Progenitor cell of endocrine pancreas (in vitro differentiated cells): Measurements from ENCODE around the gene SAP30BP. TPM values are rescaled to one million over a fixed set of nuclear protein-coding genes. Genes with fewer than 3 reads are reported as not detected.

Source experiments
- DNase-seq: peaks from one replicate; pipeline ENCODE4 v3.0.0; 2021; ENCODE audit warnings: low spot score; ENCODE audit not compliant: unreplicated experiment
- H3K27ac Mint-ChIP-seq: 2 replicates; pipeline ENCODE4 v1.8.0; 2021; ENCODE audit warnings: mild to moderate bottlenecking, moderate library complexity, mixed read lengths
- H3K27me3 Mint-ChIP-seq: 2 replicates; pipeline ENCODE4 v1.8.0; 2021; ENCODE audit warnings: mixed read lengths
- H3K36me3 Mint-ChIP-seq: 2 replicates; pipeline ENCODE4 v1.8.0; 2022; ENCODE audit warnings: mixed read lengths; ENCODE audit not compliant: insufficient read depth
- H3K4me1 Mint-ChIP-seq: 2 replicates; pipeline ENCODE4 v1.8.0; 2021; ENCODE audit warnings: low read depth, mixed read lengths
- H3K4me3 Mint-ChIP-seq: 2 replicates; pipeline ENCODE4 v1.8.0; 2021; ENCODE audit warnings: low read depth, mild to moderate bottlenecking, moderate library complexity, mixed read lengths
- H3K9me3 Mint-ChIP-seq: 2 replicates; pipeline ENCODE4 v1.8.0; 2021; ENCODE audit warnings: low read depth, mixed read lengths
- CTCF ChIP-seq: fragments of 200-600 bp; sonication (generic); IDR thresholded peaks from one replicate; pipeline ENCODE4 v1.5.0; 2021; ENCODE audit warnings: antibody characterized with exemption, mild to moderate bottlenecking; ENCODE audit not compliant: unreplicated experiment
- total RNA-seq: library from RNA; stranded (reverse); gene quantifications from 2 replicates; pipeline ENCODE4 v1.2.1, GENCODE V29; 2021

SAP30BP gene
- total RNA-seq, 1 donor from 2014 or later, result 102 TPM

- H3K9me3 Mint-ChIP-seq, result no peaks in the 10 kb centered on the region
- H3K4me1 Mint-ChIP-seq, result peaks cover 3% of the 10 kb centered on the region
- no peak overlapping the region for H3K4me3 Mint-ChIP-seq
- H3K27me3 Mint-ChIP-seq, result peaks cover 9% of the 10 kb centered on the region
- DNase-seq, result no peak
- H3K36me3 Mint-ChIP-seq, result no peaks in the 10 kb centered on the region
- H3K27ac Mint-ChIP-seq, result no peak overlapping the region
- TF ChIP-seq CTCF, result no peak
These were observed 83.7 kb downstream of the SAP30BP start for GRCh38 chr17:75750661-75751423.

- H3K9me3 Mint-ChIP-seq, result no peaks in the 10 kb centered on the region
- no peak overlapping the region for H3K27ac Mint-ChIP-seq
- DNase-seq, result no peak
- H3K4me1 Mint-ChIP-seq, result peaks cover 3% of the 10 kb centered on the region
- H3K27me3 Mint-ChIP-seq, result peaks cover 9% of the 10 kb centered on the region
- no peaks in the 10 kb centered on the region for H3K36me3 Mint-ChIP-seq
- H3K4me3 Mint-ChIP-seq, result no peak overlapping the region
- TF ChIP-seq CTCF, result no peak
These were observed 84.7 kb downstream of the SAP30BP start for GRCh38 chr17:75751676-75752404.

- no peak overlapping the region for H3K4me3 Mint-ChIP-seq
- no peak overlapping the region for H3K27ac Mint-ChIP-seq
- H3K36me3 Mint-ChIP-seq, result no peaks in the 10 kb centered on the region
- no peak for DNase-seq
- H3K27me3 Mint-ChIP-seq, result peaks cover 9% of the 10 kb centered on the region
- H3K4me1 Mint-ChIP-seq, result peaks cover 3% of the 10 kb centered on the region
- no peaks in the 10 kb centered on the region for H3K9me3 Mint-ChIP-seq
- no peak for TF ChIP-seq CTCF
These were observed 85.2 kb downstream of the SAP30BP start for GRCh38 chr17:75752405-75752709.

GRCh38 chr17:75752802-75753513, 85.8 kb downstream of the SAP30BP start:
- H3K27ac Mint-ChIP-seq, result peak overlapping the region; percentile 64
- no peaks in the 10 kb centered on the region for H3K9me3 Mint-ChIP-seq
- H3K4me3 Mint-ChIP-seq, result no peak overlapping the region
- H3K27me3 Mint-ChIP-seq, result peaks cover 9% of the 10 kb centered on the region
- H3K4me1 Mint-ChIP-seq, result peaks cover 3% of the 10 kb centered on the region
- no peaks in the 10 kb centered on the region for H3K36me3 Mint-ChIP-seq
- no peak for TF ChIP-seq CTCF
- DNase-seq, result no peak
